ENCODE data around the gene ASCL3. TPM values are rescaled to one million over a fixed set of nuclear protein-coding genes. Genes with fewer than 3 reads are reported as not detected.

Gene ASCL3, protein sequence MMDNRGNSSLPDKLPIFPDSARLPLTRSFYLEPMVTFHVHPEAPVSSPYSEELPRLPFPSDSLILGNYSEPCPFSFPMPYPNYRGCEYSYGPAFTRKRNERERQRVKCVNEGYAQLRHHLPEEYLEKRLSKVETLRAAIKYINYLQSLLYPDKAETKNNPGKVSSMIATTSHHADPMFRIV
- total RNA-seq = not detected in 2 replicates

DNA sequence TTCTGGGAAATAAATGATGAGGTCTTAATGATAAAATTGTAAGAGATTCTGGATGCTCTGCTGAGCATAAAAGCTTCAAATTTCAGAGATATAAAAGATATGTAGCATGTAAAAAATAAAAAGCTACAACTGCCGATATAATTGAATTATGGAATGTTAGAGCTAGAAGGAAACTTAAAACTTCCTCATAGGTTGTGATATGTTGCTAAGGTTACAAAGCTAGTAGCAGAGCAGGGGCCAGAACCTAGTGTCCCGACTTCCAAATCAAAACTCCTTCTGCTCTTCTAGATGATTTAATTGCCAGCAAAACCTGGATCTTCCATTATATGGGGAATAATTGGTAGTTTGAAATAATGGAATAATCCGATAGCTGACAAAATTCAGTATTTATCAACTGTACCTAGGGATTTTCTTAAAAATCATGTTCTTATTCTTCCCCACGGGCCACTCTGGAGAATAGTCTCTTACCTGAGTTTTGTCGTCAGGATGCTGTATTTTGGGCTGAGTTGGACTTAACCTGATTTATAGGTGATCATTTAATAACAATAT is at the start of gene ASCL3:
Gene ASCL3 (minus strand): TSS at position 499 of the 549 bp plus-strand sequence. CDS start 4,855 bp downstream, outside the sequence.

DNA sequence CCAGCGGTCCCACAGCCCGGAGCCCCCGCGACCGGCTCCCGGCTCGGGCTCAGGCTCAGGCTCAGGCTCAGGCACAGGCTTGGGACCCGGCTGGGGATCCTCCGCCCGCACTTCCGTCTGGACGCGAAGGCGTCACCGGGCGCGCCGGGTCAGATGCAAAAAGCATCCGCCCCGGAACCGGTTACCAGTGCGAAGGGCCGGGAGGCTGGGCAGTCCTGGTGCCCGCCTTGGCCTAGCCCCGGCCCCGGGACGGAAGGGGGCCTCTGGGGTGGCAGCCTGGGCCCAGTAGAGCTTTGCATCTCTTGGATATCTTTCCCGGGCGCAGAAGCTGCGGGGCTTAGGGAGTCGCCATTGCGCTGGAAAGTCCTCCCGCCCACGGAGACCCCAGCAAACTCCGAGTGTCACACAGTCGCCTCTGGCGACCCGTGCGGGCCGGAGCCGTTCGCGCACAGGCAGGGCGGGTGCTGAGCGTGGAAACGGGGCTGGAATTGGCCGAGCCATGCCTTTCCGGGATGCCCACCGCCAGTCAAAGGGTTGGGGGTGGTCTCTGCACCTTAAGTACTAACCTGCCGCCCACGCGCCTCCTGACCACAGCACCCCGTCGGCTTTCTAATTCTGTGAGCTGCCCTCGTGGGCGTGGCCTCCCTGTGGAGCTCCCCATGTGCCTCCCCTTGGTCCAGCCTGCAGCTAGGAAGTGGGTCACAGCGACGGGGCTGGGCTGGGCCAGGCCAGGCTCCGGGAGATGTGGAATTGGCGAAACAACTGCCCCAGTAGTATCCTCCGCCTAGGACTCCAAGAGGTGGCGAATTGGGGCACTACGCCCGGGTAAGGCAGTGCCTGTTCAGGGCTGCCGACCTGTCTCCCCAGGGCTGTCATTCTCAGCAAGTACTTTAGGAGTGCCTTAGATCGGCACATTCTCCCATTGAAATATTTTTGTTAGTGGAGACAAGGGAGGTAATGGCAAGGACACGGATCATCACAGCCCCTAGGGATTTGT is 21.8 kb upstream of the ASCL3 start, which contains the start of gene TMEM9B:
Gene TMEM9B (minus strand): TSS at position 119 of the 997 bp plus-strand sequence. CDS start 129 bp downstream, outside the sequence.

DNA sequence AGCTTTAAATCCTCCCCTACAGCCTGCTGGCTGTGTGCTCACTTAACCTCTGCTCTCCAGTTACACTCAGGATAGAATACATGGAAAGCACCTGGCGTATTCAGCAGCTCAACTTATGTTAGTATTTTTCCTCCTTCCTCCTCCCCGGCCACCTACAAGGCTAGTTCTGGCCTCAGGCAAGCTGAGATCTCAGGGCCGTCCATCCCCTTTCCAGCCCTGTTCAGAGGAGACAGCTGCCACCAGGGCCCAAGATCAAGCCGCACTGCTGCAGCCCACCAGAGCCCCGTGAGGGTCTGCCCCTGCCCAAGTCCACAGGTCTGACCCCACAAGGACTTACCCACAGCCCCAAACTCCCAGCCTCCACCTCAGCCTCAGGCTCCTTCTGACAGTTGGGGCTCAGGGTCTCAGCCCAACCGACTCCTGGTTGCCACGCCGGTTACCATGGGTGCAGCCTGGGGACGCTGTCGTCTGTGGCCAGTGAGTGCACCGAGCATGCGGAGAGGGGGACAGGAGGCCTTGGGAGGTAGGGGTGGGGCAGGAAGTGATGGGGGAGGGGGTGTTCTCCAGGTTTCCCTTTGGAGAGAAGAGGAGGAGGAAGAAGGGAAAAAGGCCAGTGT is 10.1 kb downstream of the ASCL3 start, which contains the start of gene C11orf16:
Gene C11orf16 (minus strand): TSS at position 384 of the 617 bp plus-strand sequence. CDS start 639 bp downstream, outside the sequence.

DNA sequence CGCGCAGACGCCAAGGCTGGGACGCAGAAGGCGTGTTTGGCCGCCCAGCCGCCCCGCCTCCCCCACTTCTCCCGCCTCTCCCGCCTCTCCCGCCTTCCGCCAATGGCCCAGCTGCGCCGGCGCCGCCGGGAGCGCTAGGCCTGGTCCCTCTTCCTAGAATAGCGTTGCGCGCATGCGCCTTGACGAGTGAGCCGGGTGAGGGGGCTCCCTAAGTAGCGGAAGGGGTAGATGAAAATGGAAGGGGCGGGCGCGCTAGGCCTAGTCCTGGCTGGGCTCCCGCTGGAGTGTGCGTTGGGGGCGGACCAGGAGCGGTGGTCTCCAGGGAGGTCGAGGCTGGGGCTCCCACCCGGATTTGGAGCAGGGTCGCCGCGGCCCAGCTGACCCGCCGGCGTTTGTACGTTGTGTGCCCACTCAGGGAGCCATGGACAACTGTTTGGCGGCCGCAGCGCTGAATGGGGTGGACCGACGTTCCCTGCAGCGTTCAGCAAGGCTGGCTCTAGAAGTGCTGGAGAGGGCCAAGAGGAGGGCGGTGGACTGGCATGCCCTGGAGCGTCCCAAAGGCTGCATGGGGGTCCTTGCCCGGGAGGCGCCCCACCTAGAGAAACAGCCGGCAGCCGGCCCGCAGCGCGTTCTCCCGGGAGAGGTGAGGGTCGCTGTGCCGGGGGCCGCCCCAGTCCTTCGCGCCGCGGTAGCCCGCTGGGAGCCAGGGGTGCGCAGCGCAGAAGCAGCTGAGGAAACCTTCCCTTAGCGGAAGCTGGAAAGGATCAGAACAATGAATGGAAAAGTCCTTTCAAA is 31.6 kb downstream of the ASCL3 start, which contains the start of gene AKIP1:
Gene AKIP1 (plus strand): TSS at position 161 of the 795 bp plus-strand sequence. CDS start 261 bp downstream, at position 422.

Other genes starting within 250 kb of the ASCL3 start
- gene AKIP1, start 31.8 kb downstream of the ASCL3 start, total RNA-seq = 23.7 and 24.1 TPM in 2 replicates
- gene C11orf16, start 10.1 kb downstream of the ASCL3 start, total RNA-seq = not detected in 2 replicates
- gene TMEM9B, start 21.4 kb upstream of the ASCL3 start, total RNA-seq = 38.1 and 40.0 TPM in 2 replicates
- gene NRIP3, start 61.0 kb upstream of the ASCL3 start, total RNA-seq = 0.34 and 0.54 TPM in 2 replicates
- 1.4 and 3.4 TPM in 2 replicates for gene SCUBE2, start 148.6 kb upstream of the ASCL3 start, total RNA-seq

Measured in dermis lymphatic vessel endothelial cell (primary cell).